Osteocyte (in vitro differentiated cells): ENCODE results near the gene NR1I2. TPM values are rescaled to one million over a fixed set of nuclear protein-coding genes. Genes with fewer than 3 reads are reported as not detected.

Source experiments
- DNase-seq: peaks from one replicate; pipeline ENCODE4 v3.0.0; 2021; ENCODE audit warnings: mixed read lengths; ENCODE audit not compliant: unreplicated experiment; ENCODE audit errors: extremely low spot score
- H3K27ac Mint-ChIP-seq: one replicate; pipeline ENCODE4 v1.8.0; 2021; ENCODE audit warnings: mild to moderate bottlenecking, mixed read lengths; ENCODE audit not compliant: unreplicated experiment
- H3K27me3 Mint-ChIP-seq: one replicate; pipeline ENCODE4 v1.8.0; 2021; ENCODE audit warnings: mixed read lengths; ENCODE audit not compliant: unreplicated experiment
- H3K36me3 Mint-ChIP-seq: one replicate; pipeline ENCODE4 v1.8.0; 2021; ENCODE audit warnings: mixed read lengths; ENCODE audit not compliant: unreplicated experiment
- H3K4me1 Mint-ChIP-seq: one replicate; pipeline ENCODE4 v1.8.0; 2021; ENCODE audit warnings: mixed read lengths; ENCODE audit not compliant: unreplicated experiment
- H3K4me3 Mint-ChIP-seq: one replicate; pipeline ENCODE4 v1.8.0; 2021; ENCODE audit warnings: mild to moderate bottlenecking, moderate library complexity, mixed read lengths; ENCODE audit not compliant: unreplicated experiment
- H3K9me3 Mint-ChIP-seq: one replicate; pipeline ENCODE4 v1.8.0; 2021; ENCODE audit warnings: mixed read lengths; ENCODE audit not compliant: unreplicated experiment
- total RNA-seq: library from RNA; stranded (reverse); gene quantifications from 2 replicates; pipeline ENCODE4 v1.2.1, GENCODE V29; 2021
- TF ChIP-seq, protein P1 (sequence below): fragments of 200-600 bp; sonication (generic); IDR thresholded peaks from 2 replicates; pipeline ENCODE4 v1.5.0; 2021; ENCODE audit warnings: antibody characterized with exemption, mild to moderate bottlenecking, moderate library complexity

The NR1I2 gene
- total RNA-seq, 1 donor from 2014 or later: not detected

- no peaks in the 10 kb centered on the region for H3K36me3 Mint-ChIP-seq
- H3K27me3 Mint-ChIP-seq: no peaks in the 10 kb centered on the region
- no peaks in the 10 kb centered on the region for H3K4me1 Mint-ChIP-seq
- no peak overlapping the region for H3K27ac Mint-ChIP-seq
- TF ChIP-seq, protein P1, sequence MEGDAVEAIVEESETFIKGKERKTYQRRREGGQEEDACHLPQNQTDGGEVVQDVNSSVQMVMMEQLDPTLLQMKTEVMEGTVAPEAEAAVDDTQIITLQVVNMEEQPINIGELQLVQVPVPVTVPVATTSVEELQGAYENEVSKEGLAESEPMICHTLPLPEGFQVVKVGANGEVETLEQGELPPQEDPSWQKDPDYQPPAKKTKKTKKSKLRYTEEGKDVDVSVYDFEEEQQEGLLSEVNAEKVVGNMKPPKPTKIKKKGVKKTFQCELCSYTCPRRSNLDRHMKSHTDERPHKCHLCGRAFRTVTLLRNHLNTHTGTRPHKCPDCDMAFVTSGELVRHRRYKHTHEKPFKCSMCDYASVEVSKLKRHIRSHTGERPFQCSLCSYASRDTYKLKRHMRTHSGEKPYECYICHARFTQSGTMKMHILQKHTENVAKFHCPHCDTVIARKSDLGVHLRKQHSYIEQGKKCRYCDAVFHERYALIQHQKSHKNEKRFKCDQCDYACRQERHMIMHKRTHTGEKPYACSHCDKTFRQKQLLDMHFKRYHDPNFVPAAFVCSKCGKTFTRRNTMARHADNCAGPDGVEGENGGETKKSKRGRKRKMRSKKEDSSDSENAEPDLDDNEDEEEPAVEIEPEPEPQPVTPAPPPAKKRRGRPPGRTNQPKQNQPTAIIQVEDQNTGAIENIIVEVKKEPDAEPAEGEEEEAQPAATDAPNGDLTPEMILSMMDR: no peak
- DNase-seq: no peak
- no peak overlapping the region for H3K4me3 Mint-ChIP-seq
- no peaks in the 10 kb centered on the region for H3K9me3 Mint-ChIP-seq
These were observed 26.9 kb downstream of the NR1I2 start for GRCh38 chr3:119808843-119809242.

DNA sequence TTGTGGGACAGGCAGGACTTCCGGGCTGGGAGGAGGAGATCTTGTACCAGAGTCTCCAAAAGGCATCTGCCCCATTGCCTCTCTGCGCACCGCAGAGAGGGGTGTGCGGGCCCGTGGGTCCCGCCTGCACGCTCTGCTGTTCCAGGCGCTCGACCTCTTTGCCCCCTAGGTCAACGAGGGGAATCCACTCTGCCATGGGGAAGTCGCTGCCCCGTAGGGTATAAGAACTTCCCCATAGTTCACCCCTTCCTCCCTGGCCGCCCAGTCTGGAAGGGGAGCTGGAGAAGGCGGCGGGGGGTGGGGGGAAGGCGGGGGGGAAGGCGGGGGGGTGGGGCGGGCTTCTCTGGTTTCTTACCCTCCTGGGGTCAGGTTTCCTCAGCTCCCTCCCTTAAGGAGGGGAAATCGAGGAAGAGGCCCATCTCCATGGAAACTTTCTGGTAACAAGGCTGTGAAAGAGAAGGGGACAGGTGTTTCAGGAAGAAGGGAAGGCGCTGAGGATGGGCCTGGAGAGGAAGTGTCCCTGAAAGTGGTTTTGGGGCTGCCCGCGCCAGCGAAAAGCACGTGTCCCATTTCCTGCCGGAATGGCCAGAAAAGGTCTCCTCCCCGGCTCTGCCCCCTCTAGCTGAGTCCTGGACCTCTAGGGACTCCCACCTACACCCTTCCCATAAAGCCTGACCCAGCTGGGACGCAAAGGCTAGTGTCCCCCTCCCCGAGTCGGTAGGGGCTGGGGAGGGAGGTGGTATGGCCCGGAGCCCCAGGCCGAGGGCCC, 27.5 kb downstream of the NR1I2 start:
- Mint-ChIP-seq H3K4me3 (no peak overlapping the region), H3K27me3 (no peaks in the 10 kb centered on the region), H3K9me3 (no peaks in the 10 kb centered on the region), H3K4me1 (no peaks in the 10 kb centered on the region), H3K36me3 (no peaks in the 10 kb centered on the region), H3K27ac (no peak overlapping the region)
- no peak for DNase-seq
- TF ChIP-seq, protein P1: no peak

GRCh38 chr3:119810018-119810435, 28.1 kb downstream of the NR1I2 start:
- Mint-ChIP-seq H3K9me3 (no peaks in the 10 kb centered on the region), H3K27me3 (no peaks in the 10 kb centered on the region), H3K4me1 (no peaks in the 10 kb centered on the region), H3K4me3 (no peak overlapping the region), H3K36me3 (no peaks in the 10 kb centered on the region), H3K27ac (no peak overlapping the region)
- TF ChIP-seq, protein P1: no peak
- no peak for DNase-seq

- Mint-ChIP-seq H3K4me1 (no peaks in the 10 kb centered on the region), H3K9me3 (no peaks in the 10 kb centered on the region), H3K27ac (no peak overlapping the region), H3K36me3 (no peaks in the 10 kb centered on the region), H3K27me3 (no peaks in the 10 kb centered on the region), H3K4me3 (no peak overlapping the region)
- DNase-seq: no peak
- TF ChIP-seq, protein P1: no peak
These were observed 30.7 kb downstream of the NR1I2 start for GRCh38 chr3:119812491-119813058.

GRCh38 chr3:119815716-119816115, 33.8 kb downstream of the NR1I2 start:
- Mint-ChIP-seq H3K4me3 (no peak overlapping the region), H3K36me3 (no peaks in the 10 kb centered on the region), H3K27ac (no peak overlapping the region), H3K9me3 (no peaks in the 10 kb centered on the region), H3K27me3 (no peaks in the 10 kb centered on the region), H3K4me1 (no peaks in the 10 kb centered on the region)
- TF ChIP-seq, protein P1: no peak
- DNase-seq: no peak
